GM12872 (cell line): ENCODE data around the gene STK36.

Experiments
- TF ChIP-seq, protein P1 (sequence below): IDR thresholded peaks from 3 replicates; pipeline ENCODE4 v1.5.1; 2011; ENCODE audit warnings: low read depth, mild to moderate bottlenecking, low read length, moderate library complexity; ENCODE audit not compliant: insufficient read depth

Gene STK36

DNA sequence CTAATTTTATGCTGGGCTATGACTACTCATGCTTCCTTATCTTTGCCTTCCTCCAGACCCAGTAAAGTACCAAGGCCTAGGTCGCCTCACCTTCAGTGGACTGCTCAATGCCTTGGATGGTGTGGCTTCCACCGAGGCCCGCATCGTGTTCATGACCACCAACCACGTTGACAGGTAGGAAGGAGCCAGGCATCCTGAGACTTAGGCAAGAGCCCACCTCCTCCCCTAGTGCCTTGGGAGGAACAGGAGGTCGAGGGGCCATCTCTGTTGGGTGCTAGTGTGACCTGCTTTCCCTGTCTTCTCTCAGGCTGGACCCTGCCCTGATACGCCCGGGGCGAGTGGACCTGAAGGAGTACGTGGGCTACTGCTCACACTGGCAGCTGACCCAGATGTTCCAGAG, 9.1 kb upstream of the STK36 start:
- TF ChIP-seq, protein P1, sequence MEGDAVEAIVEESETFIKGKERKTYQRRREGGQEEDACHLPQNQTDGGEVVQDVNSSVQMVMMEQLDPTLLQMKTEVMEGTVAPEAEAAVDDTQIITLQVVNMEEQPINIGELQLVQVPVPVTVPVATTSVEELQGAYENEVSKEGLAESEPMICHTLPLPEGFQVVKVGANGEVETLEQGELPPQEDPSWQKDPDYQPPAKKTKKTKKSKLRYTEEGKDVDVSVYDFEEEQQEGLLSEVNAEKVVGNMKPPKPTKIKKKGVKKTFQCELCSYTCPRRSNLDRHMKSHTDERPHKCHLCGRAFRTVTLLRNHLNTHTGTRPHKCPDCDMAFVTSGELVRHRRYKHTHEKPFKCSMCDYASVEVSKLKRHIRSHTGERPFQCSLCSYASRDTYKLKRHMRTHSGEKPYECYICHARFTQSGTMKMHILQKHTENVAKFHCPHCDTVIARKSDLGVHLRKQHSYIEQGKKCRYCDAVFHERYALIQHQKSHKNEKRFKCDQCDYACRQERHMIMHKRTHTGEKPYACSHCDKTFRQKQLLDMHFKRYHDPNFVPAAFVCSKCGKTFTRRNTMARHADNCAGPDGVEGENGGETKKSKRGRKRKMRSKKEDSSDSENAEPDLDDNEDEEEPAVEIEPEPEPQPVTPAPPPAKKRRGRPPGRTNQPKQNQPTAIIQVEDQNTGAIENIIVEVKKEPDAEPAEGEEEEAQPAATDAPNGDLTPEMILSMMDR: no peak

DNA sequence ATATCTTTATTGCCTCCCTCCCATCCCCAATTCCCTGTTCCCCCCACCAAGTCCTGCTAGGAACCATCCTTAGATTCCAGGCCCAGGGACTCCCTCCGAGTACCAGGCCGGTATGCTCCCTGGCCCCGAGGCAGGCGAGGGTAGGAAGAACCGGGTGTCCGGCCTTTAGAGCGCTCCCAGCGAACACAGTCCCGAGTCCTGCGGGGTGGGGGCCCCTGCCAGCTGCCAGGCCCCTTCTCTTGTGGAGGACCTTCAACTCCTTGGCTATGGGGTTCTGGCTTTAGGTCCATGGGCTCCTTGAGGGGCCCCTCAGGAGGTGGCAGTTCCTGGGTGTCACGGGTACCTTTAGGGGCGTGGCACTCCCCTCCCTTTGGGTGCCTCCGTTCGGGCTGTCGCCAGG, 8.0 kb upstream of the STK36 start:
- TF ChIP-seq, protein P1: no peak

DNA sequence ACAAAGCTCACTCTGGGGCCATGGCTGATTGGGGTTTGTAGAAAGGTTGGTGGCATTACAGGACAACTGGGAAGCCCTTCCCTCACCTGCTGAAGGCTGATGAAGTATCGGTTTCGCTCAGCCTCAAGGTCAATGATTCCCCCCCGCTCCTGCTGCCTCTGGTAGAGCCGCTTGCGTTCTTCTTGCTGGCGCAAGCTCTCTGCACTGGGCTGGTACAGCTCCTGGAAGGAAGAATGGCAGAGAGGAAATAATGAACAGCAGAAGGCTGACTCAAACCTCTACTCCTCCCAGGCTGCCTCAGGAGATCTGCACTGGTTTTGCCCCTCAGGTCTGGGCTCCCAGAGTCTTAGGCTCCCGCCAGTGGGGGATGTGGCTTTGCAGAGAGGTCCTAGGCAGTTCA, 7.2 kb upstream of the STK36 start:
- TF ChIP-seq, protein P1: no peak

DNA sequence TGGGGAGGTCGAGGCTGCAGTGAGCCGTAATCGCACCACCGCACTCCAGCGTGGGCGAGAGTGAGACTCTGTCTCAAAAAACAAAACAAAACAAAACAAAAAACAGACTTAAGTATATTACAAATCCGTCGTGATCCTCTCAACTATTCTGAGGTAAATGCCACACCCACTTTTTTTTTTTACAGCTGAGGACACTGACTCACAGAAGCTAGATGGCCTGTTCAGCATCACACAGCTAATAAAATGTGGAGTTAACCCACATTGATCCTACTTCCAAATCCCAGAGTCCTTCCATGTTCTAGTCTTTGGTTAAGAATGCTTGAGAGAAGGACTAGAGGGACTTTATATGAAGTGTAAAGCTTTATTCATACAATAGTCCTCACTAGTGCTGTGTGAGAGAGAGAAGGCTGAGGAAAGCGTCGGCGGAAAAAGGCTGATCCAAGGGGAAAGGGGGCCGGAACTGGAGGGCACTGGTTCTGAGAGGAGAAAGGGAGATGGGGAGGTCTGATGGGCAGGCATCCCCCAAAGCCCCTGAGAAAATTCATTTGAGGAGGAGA, 711 bp upstream of the STK36 start:
- TF ChIP-seq, protein P1: no peak

DNA sequence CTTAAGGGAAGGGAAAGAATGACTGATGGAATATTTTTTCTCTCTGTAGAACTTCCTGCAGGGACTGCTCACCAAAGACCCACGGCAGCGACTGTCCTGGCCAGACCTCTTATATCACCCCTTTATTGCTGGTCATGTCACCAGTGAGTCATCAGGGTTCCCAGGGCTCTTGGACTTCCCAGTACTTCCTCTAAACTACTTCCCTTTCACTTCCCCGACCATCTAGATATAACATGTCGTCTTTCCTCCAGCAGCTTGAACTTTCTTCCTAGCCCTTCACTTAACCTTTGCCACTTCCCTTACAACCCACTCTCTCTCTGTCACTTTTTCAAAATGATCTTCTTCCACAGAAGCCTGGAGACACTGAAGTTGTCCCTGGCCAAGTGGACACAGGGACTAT, 7.2 kb downstream of the STK36 start:
- TF ChIP-seq, protein P1: no peak

DNA sequence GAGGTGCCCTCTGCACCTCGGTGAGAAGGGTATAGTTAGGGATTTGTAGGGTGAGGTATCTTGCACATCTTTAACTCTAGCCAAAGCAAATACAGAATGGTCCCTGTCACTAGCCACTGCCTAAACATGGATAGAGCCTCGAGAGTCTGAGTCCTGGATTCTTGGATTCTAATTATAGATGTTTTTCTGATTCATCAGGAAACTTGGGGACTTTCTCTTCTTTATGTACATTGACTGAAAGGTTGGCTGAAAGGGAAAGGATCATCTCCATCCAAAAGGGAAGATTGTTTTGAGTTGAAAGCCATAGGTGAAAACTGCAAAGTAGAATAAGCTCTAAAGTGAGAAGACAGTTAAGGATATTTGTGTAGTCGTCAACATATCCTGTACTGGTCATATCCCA, 8.2 kb downstream of the STK36 start:
- TF ChIP-seq, protein P1: no peak

DNA sequence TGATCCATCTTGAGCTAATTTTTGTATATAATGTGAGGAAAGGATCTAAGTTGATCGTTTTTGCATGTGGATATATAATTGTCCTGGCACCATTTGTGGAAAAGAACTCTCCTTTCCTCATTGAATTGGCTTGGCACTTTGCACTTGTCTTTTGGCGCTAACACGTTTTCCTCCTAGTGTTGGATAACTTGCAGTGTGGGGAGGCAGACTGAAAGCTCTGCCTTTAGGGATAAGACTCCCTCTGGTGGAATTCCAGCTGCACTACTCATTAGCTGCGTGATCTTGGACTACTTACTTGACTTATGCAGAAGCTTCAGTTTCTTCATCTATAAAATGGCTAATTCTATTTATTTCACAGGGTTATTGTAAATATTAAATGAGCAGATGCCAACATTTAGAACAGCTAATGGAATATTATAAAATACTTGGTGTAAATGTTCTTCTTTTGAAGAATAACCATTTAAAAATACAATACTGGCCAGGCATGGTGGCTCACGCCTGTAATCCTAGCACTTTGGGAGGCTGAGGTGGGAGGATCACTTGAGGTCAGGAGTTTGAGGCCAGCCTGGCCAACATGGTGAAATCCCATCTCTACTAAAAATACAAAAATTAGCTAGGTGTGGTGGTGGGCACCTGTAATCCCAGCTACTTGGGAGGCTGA, 15.6 kb downstream of the STK36 start:
- TF ChIP-seq, protein P1: peak; percentile 70
